ENCODE measurements around the gene CACNA2D2. TPM values are rescaled to one million over a fixed set of nuclear protein-coding genes. Genes with fewer than 3 reads are reported as not detected.

The CACNA2D2 gene
- total and polyA plus RNA-seq, 2 of the 13 experiments (the other 11 are each of a cell fraction or from before 2014, with no cell fraction given): not detected

DNA sequence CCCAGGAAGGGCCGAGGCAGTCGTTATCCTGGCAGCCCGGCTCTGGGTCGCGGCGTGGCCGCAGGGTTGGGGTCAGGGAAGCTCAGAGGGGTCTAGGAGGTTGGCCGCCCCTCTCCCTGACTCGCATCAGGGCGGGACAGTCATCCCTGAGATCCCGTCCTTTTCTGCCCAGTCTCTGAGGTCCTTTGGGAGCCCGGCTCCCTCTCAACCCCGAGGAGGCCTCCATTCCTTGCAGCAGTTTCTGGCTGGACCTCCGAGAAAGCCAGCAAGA, 181.4 kb downstream of the CACNA2D2 start (continued):
- TF ChIP-seq ZBTB25 (CRISPR knock-in tag; IDR thresholded peaks at IDR 0.05): no peak
- no peak; the same call in 1 of the 2 replicates for TF ChIP-seq ZNF614 (CRISPR knock-in tag; IDR thresholded peaks at IDR 0.05; ENCODE audit: borderline replicate concordance)
- no peak for TF ChIP-seq ZBTB21 (CRISPR knock-in tag; IDR thresholded peaks at IDR 0.05)
- TF ChIP-seq ZNF281 (CRISPR knock-in tag; IDR thresholded peaks at IDR 0.05; ENCODE audit: borderline replicate concordance): no peak
- TF ChIP-seq KDM2A (CRISPR knock-in tag; IDR thresholded peaks at IDR 0.05; ENCODE audit: borderline replicate concordance, low read depth): no peak
- TF ChIP-seq, protein P1, sequence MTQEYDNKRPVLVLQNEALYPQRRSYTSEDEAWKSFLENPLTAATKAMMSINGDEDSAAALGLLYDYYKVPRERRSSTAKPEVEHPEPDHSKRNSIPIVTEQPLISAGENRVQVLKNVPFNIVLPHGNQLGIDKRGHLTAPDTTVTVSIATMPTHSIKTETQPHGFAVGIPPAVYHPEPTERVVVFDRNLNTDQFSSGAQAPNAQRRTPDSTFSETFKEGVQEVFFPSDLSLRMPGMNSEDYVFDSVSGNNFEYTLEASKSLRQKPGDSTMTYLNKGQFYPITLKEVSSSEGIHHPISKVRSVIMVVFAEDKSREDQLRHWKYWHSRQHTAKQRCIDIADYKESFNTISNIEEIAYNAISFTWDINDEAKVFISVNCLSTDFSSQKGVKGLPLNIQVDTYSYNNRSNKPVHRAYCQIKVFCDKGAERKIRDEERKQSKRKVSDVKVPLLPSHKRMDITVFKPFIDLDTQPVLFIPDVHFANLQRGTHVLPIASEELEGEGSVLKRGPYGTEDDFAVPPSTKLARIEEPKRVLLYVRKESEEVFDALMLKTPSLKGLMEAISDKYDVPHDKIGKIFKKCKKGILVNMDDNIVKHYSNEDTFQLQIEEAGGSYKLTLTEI (CRISPR knock-in tag; conservative IDR thresholded peaks at IDR 0.05): no peak
- TF ChIP-seq, protein P2, sequence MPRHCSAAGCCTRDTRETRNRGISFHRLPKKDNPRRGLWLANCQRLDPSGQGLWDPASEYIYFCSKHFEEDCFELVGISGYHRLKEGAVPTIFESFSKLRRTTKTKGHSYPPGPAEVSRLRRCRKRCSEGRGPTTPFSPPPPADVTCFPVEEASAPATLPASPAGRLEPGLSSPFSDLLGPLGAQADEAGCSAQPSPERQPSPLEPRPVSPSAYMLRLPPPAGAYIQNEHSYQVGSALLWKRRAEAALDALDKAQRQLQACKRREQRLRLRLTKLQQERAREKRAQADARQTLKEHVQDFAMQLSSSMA (CRISPR knock-in tag; IDR thresholded peaks at IDR 0.05): no peak
- no peak for TF ChIP-seq YY1 (IDR thresholded peaks at IDR 0.05; ENCODE audit: insufficient read depth, insufficient replicate concordance, low read depth, low read length)
- TF ChIP-seq POLR2AphosphoS5 (IDR thresholded peaks at IDR 0.05; ENCODE audit: low read depth, low read length): peak; percentile 75
- TF ChIP-seq ZNF839 (CRISPR knock-in tag; IDR thresholded peaks at IDR 0.05; ENCODE audit: borderline replicate concordance): 0 out of 2 replicates have a peak, but pooled peaks have one; percentile 14
- TF ChIP-seq, protein P3, sequence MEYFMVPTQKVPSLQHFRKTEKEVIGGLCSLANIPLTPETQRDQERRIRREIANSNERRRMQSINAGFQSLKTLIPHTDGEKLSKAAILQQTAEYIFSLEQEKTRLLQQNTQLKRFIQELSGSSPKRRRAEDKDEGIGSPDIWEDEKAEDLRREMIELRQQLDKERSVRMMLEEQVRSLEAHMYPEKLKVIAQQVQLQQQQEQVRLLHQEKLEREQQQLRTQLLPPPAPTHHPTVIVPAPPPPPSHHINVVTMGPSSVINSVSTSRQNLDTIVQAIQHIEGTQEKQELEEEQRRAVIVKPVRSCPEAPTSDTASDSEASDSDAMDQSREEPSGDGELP (IDR thresholded peaks at IDR 0.05; ENCODE audit: borderline replicate concordance, low read depth): no peak
- TF ChIP-seq, protein P4, sequence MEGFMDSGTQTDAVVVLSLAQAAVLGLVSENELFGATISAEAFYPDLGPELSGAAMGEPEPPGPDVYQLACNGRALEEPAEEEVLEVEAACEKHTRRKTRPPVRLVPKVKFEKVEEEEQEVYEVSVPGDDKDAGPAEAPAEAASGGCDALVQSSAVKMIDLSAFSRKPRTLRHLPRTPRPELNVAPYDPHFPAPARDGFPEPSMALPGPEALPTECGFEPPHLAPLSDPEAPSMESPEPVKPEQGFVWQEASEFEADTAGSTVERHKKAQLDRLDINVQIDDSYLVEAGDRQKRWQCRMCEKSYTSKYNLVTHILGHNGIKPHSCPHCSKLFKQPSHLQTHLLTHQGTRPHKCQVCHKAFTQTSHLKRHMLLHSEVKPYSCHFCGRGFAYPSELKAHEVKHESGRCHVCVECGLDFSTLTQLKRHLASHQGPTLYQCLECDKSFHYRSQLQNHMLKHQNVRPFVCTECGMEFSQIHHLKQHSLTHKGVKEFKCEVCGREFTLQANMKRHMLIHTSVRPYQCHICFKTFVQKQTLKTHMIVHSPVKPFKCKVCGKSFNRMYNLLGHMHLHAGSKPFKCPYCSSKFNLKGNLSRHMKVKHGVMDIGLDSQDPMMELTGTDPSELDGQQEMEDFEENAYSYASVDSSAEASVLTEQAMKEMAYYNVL (CRISPR knock-in tag; IDR thresholded peaks at IDR 0.05; ENCODE audit: borderline replicate concordance): no peak
- no peak for TF ChIP-seq ZNF354B (CRISPR knock-in tag; IDR thresholded peaks at IDR 0.05)
- TF ChIP-seq CEBPB (IDR thresholded peaks at IDR 0.05; ENCODE audit: borderline replicate concordance, low read depth, low read length): no peak
- TF ChIP-seq ZNF672 (CRISPR knock-in tag; IDR thresholded peaks at IDR 0.05): no peak
- TF ChIP-seq, protein P5, sequence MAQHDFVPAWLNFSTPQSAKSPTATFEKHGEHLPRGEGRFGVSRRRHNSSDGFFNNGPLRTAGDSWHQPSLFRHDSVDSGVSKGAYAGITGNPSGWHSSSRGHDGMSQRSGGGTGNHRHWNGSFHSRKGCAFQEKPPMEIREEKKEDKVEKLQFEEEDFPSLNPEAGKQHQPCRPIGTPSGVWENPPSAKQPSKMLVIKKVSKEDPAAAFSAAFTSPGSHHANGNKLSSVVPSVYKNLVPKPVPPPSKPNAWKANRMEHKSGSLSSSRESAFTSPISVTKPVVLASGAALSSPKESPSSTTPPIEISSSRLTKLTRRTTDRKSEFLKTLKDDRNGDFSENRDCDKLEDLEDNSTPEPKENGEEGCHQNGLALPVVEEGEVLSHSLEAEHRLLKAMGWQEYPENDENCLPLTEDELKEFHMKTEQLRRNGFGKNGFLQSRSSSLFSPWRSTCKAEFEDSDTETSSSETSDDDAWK (CRISPR knock-in tag; IDR thresholded peaks at IDR 0.05): no peak
- no peak for TF ChIP-seq ZNF253 (CRISPR knock-in tag; IDR thresholded peaks at IDR 0.05; ENCODE audit: borderline replicate concordance)
- no peak for TF ChIP-seq ZNF629 (CRISPR knock-in tag; conservative IDR thresholded peaks at IDR 0.05)
- no peak for TF ChIP-seq ZFYVE20 (CRISPR knock-in tag; IDR thresholded peaks at IDR 0.05; ENCODE audit: borderline replicate concordance, low read depth)
- TF ChIP-seq NR2F2 (IDR thresholded peaks at IDR 0.05; ENCODE audit: borderline replicate concordance, low read depth): no peak

Data from HepG2 (cell line).